Measurements from ENCODE around the gene KRTAP2-4.

- no peak for TF ChIP-seq EZH2 (IDR thresholded peaks at IDR 0.05; ENCODE audit: borderline replicate concordance, low read depth, low read length, poor library complexity, severe bottlenecking)
- TF ChIP-seq, protein P1, sequence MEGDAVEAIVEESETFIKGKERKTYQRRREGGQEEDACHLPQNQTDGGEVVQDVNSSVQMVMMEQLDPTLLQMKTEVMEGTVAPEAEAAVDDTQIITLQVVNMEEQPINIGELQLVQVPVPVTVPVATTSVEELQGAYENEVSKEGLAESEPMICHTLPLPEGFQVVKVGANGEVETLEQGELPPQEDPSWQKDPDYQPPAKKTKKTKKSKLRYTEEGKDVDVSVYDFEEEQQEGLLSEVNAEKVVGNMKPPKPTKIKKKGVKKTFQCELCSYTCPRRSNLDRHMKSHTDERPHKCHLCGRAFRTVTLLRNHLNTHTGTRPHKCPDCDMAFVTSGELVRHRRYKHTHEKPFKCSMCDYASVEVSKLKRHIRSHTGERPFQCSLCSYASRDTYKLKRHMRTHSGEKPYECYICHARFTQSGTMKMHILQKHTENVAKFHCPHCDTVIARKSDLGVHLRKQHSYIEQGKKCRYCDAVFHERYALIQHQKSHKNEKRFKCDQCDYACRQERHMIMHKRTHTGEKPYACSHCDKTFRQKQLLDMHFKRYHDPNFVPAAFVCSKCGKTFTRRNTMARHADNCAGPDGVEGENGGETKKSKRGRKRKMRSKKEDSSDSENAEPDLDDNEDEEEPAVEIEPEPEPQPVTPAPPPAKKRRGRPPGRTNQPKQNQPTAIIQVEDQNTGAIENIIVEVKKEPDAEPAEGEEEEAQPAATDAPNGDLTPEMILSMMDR (conservative IDR thresholded peaks at IDR 0.05; ENCODE audit: low read depth, low read length): no peak
Measured at GRCh38 chr17:41103896-41104295, 38.2 kb upstream of the KRTAP2-4 start.
